ENCODE measurements around the gene FAM9C. TPM values are rescaled to one million over a fixed set of nuclear protein-coding genes. Genes with fewer than 3 reads are reported as not detected.
A peak's percentile ranks its signal among the peaks of the same experiment; 100 is the strongest.

The FAM9C gene
- total RNA-seq, 1 experiment from 2014 or later = not detected

DNA sequence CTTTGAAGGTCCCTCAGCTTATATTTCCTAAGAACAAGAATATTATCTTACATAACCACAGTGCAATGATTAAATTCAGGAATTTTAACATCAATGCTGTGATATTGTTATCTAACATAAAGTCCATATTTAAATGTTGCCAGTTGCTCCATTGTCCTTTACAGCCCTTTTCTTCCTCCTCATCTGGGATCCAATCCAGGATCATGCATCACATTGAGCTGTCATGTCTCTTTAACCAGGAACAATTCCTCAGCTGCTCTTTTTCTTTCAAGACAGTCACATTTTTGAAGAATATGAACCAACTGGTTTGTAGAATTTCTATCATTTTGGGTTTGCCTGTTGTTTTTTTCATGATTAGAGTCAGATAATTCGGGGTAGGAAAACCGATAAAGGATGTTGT is 57.5 kb downstream of the FAM9C start:
- TF ChIP-seq, protein P1, sequence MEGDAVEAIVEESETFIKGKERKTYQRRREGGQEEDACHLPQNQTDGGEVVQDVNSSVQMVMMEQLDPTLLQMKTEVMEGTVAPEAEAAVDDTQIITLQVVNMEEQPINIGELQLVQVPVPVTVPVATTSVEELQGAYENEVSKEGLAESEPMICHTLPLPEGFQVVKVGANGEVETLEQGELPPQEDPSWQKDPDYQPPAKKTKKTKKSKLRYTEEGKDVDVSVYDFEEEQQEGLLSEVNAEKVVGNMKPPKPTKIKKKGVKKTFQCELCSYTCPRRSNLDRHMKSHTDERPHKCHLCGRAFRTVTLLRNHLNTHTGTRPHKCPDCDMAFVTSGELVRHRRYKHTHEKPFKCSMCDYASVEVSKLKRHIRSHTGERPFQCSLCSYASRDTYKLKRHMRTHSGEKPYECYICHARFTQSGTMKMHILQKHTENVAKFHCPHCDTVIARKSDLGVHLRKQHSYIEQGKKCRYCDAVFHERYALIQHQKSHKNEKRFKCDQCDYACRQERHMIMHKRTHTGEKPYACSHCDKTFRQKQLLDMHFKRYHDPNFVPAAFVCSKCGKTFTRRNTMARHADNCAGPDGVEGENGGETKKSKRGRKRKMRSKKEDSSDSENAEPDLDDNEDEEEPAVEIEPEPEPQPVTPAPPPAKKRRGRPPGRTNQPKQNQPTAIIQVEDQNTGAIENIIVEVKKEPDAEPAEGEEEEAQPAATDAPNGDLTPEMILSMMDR (IDR thresholded peaks at IDR 0.05) = no peak
- no peak for TF ChIP-seq TCF7L2 (IDR thresholded peaks at IDR 0.05; ENCODE audit: low read depth, low read length)
- no peak for TF ChIP-seq POLR2AphosphoS5 (IDR thresholded peaks at IDR 0.05; ENCODE audit: low read depth, low read length)
- no peak for TF ChIP-seq SIN3A (IDR thresholded peaks at IDR 0.05; ENCODE audit: borderline replicate concordance, insufficient read depth, low read depth, low read length)
- TF ChIP-seq, protein P2, sequence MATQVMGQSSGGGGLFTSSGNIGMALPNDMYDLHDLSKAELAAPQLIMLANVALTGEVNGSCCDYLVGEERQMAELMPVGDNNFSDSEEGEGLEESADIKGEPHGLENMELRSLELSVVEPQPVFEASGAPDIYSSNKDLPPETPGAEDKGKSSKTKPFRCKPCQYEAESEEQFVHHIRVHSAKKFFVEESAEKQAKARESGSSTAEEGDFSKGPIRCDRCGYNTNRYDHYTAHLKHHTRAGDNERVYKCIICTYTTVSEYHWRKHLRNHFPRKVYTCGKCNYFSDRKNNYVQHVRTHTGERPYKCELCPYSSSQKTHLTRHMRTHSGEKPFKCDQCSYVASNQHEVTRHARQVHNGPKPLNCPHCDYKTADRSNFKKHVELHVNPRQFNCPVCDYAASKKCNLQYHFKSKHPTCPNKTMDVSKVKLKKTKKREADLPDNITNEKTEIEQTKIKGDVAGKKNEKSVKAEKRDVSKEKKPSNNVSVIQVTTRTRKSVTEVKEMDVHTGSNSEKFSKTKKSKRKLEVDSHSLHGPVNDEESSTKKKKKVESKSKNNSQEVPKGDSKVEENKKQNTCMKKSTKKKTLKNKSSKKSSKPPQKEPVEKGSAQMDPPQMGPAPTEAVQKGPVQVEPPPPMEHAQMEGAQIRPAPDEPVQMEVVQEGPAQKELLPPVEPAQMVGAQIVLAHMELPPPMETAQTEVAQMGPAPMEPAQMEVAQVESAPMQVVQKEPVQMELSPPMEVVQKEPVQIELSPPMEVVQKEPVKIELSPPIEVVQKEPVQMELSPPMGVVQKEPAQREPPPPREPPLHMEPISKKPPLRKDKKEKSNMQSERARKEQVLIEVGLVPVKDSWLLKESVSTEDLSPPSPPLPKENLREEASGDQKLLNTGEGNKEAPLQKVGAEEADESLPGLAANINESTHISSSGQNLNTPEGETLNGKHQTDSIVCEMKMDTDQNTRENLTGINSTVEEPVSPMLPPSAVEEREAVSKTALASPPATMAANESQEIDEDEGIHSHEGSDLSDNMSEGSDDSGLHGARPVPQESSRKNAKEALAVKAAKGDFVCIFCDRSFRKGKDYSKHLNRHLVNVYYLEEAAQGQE (IDR thresholded peaks at IDR 0.05; ENCODE audit: insufficient read depth in 1 of 2, low read depth in 2 of 2, low read length in 1 of 2) = no peak
- H3K4me3 ChIP-seq (ENCODE audit: low read depth in 2 of 2, low read length in 2 of 2) = no peak overlapping the region
- intact Hi-C loops (cut with micrococcal nuclease; ENCODE audit: unreplicated experiment) (loop anchor here (10.0 kb wide), 1 partner anchor 108 kb away; no protein-coding TSS in a partner anchor), in situ Hi-C loops (cut with HindIII; ENCODE audit: low pct_unique_long_range_greater_than_20kb, low sequenced_read_pairs) (no loop called here)
- BruUV-seq (replicated peaks) = no TSS peak
- CTCF ChIA-PET = no interaction called here
- ATAC-seq (no peak), DNase-seq (ENCODE audit: low read depth, low spot score) (no peak)
- H3K27ac ChIP-seq (ENCODE audit: low read length) = peak overlapping the region; percentile 91
- POLR2A ChIA-PET = no interaction called here
- H3K36me3 ChIP-seq (ENCODE audit: control insufficient read depth, insufficient read depth, low read length) = no peaks in the 10 kb centered on the region
- H3K27me3 ChIP-seq (ENCODE audit: control insufficient read depth, insufficient read depth, low read length) = no peaks in the 10 kb centered on the region
- no peaks in the 10 kb centered on the region for H3K9me3 ChIP-seq (ENCODE audit: control insufficient read depth, insufficient read depth, low read depth, low read length)
- peaks cover 13% of the 10 kb centered on the region for H3K4me1 ChIP-seq (ENCODE audit: control insufficient read depth, insufficient read depth, low read length)

DNA sequence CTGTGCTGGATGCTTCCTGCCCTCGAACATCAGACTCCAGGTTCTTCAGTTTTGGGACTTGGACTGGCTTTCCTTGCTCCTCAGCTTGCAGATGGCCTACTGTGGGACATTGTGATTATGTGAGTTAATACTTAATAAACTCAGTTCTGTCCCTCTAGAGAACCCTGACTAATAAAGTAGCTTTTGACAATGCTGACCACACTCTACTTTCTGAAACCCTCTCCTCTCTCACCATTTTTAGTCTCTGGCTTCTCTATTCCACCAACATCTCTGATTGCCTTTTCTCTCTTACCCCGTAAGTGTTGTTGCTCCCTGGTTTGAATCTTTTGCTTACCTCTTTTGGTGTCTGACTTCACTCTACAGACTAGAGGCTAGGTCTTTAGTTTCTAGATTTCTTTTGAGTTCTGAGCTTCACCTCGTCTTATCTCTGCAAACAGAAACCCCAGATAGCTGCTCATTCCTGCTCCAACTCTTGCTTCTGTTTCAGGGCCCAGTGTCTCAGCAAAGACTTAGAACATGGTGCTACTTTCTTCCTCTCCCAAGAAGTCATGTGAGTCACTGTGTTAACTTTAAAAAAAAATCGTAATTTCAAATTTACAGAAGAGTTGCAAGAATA is 58.1 kb downstream of the FAM9C start:
- ChIA-PET CTCF (no interaction called here), POLR2A (no interaction called here)
- Histone ChIP-seq H3K27me3 (ENCODE audit: control insufficient read depth, insufficient read depth, low read length) (no peaks in the 10 kb centered on the region), H3K4me3 (ENCODE audit: low read depth in 2 of 2, low read length in 2 of 2) (no peak overlapping the region), H3K4me1 (ENCODE audit: control insufficient read depth, insufficient read depth, low read length) (peaks cover 13% of the 10 kb centered on the region), H3K27ac (ENCODE audit: low read length) (peak overlapping the region; percentile 91), H3K9me3 (ENCODE audit: control insufficient read depth, insufficient read depth, low read depth, low read length) (no peaks in the 10 kb centered on the region), H3K36me3 (ENCODE audit: control insufficient read depth, insufficient read depth, low read length) (no peaks in the 10 kb centered on the region)
- TF ChIP-seq TCF7L2 (IDR thresholded peaks at IDR 0.05; ENCODE audit: low read depth, low read length) = no peak
- TF ChIP-seq, protein P2 (IDR thresholded peaks at IDR 0.05; ENCODE audit: insufficient read depth in 1 of 2, low read depth in 2 of 2, low read length in 1 of 2) = no peak
- TF ChIP-seq, protein P1 (IDR thresholded peaks at IDR 0.05) = no peak
- no peak for TF ChIP-seq POLR2AphosphoS5 (IDR thresholded peaks at IDR 0.05; ENCODE audit: low read depth, low read length)
- no TSS peak for BruUV-seq (replicated peaks)
- DNase-seq (ENCODE audit: low read depth, low spot score) (no peak), ATAC-seq (no peak)
- in situ Hi-C loops (cut with HindIII; ENCODE audit: low pct_unique_long_range_greater_than_20kb, low sequenced_read_pairs) = no loop called here
- intact Hi-C loops (cut with micrococcal nuclease; ENCODE audit: unreplicated experiment) = loop anchor here (10.0 kb wide), 1 partner anchor 109 kb away; no protein-coding TSS in a partner anchor
